IPS-NIHi11 (cell line): ENCODE data around the gene NRG2.

Source experiments
- DNase-seq: peaks from one replicate; pipeline ENCODE4 v3.0.0; 2012; ENCODE audit warnings: mixed read lengths, low spot score

NRG2 gene

DNA sequence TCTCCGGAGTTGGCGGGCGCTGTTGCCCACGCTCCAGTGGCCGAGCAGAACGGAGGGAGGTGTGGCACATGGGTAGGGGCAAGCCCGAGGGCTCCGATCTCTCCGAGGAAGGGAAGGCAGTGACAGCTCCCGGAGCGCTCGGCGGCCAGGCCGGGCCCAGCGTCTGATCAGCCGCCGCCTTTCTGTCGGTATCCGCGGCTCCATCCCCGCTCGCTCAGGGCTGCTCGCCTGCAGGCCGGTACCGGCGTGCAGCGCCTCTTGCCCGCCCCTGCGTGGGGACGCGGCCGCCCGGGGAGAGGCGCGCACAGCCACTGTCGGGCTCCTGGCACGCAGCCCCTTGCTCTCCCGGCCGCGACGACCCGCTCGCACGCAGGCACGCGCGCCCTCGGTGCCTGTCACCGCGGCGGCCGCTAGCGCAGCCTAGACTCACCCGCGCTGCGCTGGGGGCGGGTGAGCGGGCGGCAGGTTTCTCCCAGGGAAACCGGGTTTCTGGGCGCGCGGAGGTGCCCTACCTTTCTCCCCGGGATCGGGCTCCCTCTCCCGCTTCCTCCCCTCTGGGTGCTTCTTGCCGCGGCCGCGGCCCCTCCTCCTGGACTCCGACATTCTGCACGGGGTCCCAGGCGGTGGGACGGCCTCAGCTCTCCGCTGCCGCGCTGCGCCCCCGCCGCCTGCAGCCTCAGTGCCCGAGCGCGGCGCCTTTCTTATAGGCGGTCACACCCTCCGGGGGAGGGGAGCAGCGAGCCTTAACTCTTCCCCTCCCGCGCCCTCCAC lies 139.1 kb downstream of the NRG2 start:
- peak; percentile 85 for DNase-seq

- no peak for DNase-seq
These were observed 139.7 kb downstream of the NRG2 start for GRCh38 chr5:139903450-139903794.

DNA sequence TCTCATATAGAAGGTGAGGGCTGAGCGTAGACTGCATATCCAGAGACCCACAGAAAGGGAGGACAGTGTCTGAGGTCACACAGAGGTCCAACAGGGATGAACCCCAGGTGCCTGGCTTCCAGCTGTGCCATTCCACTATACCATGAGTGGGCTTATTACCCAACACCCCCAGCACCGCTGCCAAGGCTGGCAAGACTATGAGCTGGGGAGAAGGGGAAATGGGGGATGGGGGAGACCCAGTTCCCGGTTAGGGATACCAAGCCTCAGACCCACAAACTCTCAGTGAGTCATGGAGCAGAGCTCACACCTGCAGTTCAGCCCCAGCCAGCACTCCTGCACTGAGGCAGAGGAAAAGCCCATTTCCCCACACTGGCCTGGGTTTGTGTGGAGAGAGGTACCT lies 141.1 kb downstream of the NRG2 start:
- no peak for DNase-seq

DNA sequence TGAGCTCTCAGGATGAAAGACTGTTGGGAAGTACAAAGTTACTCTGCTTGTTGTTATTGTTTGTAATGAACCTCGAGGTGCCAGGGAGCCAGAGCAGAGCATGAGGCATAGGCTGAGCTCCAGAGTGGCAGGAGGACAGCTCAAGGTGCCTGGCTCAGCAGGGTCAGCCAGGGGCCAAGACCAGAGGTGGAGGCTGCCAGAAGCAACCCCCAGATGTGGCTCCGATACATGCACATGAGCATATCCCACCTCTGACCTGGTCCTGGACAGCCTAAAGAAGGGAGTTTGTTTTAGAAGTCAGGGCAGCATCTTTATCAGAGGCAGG lies 141.9 kb downstream of the NRG2 start:
- DNase-seq = no peak

- DNase-seq = no peak
These were observed 142.4 kb downstream of the NRG2 start for GRCh38 chr5:139900546-139901250.

DNA sequence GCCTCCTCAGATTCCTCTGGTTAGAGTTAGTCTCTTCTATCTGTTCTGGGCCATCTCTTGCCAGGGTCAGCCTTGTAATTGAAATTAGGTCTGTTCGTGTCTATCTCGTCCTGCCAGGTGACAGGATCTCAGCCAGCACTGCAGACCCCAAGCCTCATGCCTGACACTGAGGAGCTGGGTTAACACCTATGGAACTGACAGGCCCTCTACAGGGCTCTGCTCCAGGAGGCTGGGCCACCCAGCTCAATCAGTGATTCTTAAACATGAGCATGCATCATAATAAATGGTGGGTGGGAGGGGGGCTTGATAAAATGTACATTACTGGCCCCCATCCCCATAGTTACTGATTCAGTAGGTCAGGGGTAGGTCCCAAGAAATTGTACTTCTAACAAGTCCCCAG lies 144.1 kb downstream of the NRG2 start:
- DNase-seq = no peak

- DNase-seq = no peak
These were observed 145.1 kb downstream of the NRG2 start for GRCh38 chr5:139897982-139898381.

DNA sequence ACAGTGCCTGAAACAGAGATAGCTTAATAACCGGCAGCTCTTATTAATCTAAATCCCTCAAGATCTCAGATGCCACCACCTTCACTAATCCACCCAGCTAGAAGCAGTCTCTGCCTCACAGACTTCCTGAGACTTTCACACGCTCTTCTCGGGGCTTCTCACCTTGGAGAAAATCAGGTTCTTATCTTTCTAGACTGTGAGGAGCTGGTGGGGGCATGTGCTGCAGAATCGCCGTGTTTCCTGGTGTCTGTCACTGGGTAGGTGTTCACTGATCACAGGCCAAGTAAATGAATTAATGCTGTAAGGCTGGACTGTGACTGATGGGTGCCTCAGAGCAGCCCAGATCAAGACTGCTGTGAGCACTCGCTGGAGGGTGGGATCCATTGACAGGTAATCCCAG lies 145.8 kb downstream of the NRG2 start:
- DNase-seq = no peak

DNA sequence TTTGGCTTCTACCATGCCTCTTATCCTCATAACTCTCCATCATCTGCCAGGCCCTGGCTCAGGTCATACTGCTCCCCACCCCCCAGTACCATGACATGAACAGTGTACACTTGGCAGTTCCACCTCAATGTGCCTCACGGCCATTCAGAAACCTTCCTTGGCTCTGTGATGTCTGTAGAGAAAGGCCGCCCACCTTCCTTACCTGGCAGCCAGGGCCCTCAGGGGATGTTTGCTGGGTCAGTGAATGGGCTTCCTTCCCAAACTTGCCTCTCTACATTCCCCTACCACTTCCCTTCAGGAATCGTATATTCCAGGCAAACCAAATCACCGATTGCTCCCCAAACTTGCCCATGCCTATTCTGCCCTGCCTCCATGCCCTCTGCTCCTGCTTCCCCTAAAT lies 146.4 kb downstream of the NRG2 start:
- no peak for DNase-seq

GRCh38 chr5:139895647-139896046 lies 147.5 kb downstream of the NRG2 start:
- no peak for DNase-seq

GRCh38 chr5:139895046-139895445 lies 148.1 kb downstream of the NRG2 start:
- DNase-seq = no peak

DNA sequence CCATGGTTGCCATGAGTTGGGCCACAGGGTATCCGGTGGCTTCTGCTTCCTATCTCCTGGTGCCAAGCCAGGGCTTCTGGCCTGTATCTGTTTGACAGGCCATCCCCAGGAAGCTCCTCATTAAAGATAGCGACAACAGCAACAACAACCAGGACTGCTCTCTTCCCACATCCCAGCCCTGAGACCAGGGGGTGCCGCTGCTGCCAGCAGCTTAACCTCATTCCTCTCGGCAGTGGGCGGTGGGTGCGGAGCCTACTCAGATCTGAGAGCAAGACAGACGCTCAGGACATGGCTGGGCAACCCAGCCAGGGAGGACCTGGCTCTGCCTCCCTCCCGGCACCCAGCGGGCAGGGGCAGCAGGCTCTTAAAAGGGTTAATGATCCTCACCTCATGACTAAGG lies 149.2 kb downstream of the NRG2 start:
- DNase-seq = no peak

GRCh38 chr5:139889410-139889809 lies 153.7 kb downstream of the NRG2 start:
- no peak for DNase-seq

DNA sequence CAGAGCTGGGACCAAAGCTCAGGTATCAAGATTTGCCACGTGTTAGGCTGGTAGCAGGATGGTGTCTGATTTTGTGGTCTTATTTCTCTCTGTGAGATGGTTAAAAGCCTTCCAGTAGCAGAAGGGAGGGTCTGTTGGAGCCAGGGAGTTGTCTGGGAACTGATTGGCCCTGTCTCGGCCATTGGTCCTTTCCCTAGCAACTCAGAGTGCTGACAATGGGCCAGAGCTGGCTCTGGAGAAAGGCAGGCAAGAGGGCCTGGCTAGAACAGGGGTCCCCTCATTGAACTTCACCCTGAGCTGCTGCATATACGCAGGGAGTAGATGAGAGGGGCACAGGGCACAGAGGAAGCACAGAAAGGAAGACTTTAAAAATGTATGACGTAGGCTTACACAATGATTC lies 154.7 kb downstream of the NRG2 start:
- no peak for DNase-seq

DNA sequence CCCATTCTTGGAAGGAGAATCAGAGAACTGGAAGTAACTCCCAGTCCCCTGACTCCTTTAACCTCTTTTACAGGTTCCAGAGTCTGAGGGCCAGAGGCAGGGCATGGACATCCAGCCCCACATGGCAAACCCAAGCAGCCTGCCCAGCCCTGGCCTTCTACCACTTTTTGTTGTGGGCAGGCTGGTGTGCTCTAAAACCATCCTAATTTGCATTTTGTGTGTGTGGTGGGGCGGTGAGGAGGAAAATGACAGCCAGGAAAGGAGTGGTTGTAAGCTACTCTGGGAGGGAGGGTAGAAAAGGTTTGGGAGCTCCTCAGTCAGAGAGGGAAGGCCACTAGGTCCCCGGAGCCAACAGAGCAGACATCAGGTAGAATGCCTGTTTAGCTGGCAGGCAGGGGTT lies 156.9 kb downstream of the NRG2 start:
- no peak for DNase-seq

- no peak for DNase-seq
These were observed 157.3 kb downstream of the NRG2 start for GRCh38 chr5:139885857-139886208.

DNA sequence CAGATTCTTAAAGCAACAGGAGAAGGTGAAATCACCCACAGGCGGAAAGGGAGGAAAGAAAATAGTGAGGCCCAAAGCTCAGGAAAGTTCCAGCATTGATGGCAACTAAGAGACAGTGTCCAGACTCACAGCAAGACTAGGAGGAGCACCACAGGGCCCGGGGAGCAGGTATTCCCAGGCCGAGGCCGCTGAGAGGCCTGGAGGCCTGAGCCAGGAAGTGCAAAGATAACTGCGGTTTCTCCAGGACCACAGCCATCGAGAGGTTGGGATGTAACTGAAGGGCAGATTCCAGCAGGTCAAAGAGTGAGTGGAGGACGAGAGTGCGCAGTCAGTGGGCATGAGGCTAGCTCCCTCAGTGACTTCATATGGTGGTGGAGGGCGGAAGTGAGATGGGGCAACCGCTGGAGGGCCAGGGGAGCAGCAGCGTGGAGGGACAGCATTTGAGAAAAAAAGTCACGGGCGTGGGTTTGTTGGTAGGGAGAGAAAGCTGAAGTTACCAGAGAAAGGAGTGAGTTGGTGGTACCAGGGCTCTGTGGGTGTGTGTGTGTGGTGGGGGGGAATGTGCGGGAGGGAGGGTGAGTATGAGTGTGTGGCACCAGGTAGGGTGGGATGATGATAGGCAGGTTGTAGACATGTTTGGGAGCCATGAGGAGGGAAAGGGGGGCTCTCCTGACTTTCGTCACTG lies 157.8 kb downstream of the NRG2 start:
- DNase-seq = no peak

DNA sequence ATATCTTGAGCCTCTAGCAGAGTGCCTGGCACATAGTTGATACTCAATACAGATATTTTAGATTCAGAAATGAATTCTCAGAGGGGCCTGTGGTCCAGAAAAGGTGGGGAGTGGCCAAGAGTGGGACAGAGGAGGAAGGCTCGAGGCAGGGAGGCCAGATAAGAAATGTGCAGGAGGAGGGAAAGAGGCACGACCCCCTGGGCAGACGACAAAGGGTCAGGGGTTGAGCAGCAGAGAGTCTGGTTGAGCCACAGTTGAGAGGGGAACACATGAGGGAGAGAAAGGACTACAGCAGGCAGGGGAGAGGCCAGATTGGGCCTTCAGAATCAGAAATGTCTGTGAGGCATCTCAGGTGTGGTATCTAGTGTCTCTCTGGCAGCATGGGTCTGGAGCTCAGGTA lies 158.4 kb downstream of the NRG2 start:
- no peak for DNase-seq

DNA sequence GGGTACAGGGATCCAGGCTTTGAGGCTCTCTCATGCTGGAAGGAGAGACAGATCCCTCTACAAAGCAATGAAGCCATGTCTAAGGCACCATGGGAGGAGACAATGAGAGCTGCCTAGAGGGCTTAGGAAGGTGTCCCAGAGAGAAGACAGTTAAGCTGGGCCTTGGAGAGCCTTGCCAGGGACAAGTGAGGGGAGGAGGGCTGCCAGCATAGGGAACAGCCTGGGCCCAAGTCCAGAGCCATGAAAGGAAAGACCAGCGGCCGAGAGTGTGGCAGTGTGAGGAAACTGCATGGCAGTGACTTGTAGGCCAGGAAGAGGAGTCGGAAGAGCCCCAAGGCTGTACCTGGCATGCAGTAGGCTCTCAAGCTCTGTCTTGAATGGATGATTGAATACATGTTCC lies 159.0 kb downstream of the NRG2 start:
- no peak for DNase-seq

- no peak for DNase-seq
These were observed 160.0 kb downstream of the NRG2 start for GRCh38 chr5:139882961-139883539.

GRCh38 chr5:139882316-139882715 lies 160.8 kb downstream of the NRG2 start:
- DNase-seq = no peak

DNA sequence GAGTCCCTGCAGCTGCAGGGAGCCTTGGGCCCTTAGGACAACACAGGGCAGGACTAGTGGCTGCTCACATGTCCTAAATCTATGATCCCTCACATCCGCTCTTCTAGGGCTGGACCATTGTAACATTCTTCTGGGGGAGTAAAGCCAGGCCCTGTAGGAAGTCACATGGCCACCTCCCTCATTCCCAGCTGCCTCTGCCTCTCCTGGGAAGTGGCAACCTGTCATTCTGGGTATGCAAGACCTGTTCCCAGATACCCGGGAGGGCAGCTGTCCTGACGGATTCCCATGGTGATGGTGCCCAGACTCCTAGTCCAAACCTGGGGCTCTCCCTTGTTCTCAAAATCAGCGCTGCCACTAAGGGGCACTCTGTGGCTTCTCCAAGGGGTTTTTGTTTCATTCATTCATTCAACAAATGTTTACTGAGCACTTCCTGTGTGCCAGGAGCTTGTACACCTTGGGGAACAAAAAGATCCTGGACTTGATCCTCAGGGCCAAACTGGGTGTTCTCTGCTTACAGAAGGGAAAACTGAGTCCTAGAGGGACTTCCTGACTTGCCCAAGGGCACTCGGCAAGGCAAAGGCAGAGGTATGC lies 161.9 kb downstream of the NRG2 start:
- DNase-seq = no peak
